Measurements from ENCODE around the gene SHISA6.

The SHISA6 gene

DNA sequence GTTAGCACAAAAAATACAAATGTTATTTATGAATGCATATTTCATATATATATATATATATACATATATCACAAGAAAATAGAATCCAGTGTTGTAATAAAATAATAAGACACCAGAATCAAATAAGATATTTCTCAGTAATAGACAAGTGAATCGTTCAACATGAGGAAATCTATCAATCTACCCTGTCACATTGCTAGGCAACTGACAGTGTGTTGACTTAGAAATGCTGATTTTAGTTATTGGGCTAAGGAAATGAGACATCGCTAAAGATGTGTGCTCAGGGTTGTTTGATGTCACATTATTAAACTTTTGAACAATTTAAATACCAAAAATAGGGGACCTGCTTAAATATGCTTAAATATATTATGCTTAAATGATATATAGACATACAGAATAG lies 307.4 kb downstream of the SHISA6 start:
- no peak for TF ChIP-seq FOXM1 (IDR thresholded peaks at IDR 0.05; ENCODE audit: borderline replicate concordance, low read depth)
- no peak for TF ChIP-seq NFIC (IDR thresholded peaks at IDR 0.05)
- TF ChIP-seq YY1 (IDR thresholded peaks at IDR 0.05; ENCODE audit: low read depth): no peak
- no peak for TF ChIP-seq TCF12 (IDR thresholded peaks at IDR 0.05; ENCODE audit: low read depth)
- TF ChIP-seq TAF1 (IDR thresholded peaks at IDR 0.05; ENCODE audit: low read depth): no peak
- TF ChIP-seq ZBTB7A (IDR thresholded peaks at IDR 0.05; ENCODE audit: low read depth): no peak
- TF ChIP-seq, protein P1, sequence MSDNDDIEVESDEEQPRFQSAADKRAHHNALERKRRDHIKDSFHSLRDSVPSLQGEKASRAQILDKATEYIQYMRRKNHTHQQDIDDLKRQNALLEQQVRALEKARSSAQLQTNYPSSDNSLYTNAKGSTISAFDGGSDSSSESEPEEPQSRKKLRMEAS (IDR thresholded peaks at IDR 0.05): no peak
- no peak for TF ChIP-seq EP300 (IDR thresholded peaks at IDR 0.05; ENCODE audit: borderline replicate concordance)
- no peak for TF ChIP-seq TEAD4 (IDR thresholded peaks at IDR 0.05)
- no peak for TF ChIP-seq RAD21 (IDR thresholded peaks at IDR 0.05; ENCODE audit: low read depth)
- no peak for TF ChIP-seq CREB1 (IDR thresholded peaks at IDR 0.05; ENCODE audit: low read depth)
- TF ChIP-seq, protein P2, sequence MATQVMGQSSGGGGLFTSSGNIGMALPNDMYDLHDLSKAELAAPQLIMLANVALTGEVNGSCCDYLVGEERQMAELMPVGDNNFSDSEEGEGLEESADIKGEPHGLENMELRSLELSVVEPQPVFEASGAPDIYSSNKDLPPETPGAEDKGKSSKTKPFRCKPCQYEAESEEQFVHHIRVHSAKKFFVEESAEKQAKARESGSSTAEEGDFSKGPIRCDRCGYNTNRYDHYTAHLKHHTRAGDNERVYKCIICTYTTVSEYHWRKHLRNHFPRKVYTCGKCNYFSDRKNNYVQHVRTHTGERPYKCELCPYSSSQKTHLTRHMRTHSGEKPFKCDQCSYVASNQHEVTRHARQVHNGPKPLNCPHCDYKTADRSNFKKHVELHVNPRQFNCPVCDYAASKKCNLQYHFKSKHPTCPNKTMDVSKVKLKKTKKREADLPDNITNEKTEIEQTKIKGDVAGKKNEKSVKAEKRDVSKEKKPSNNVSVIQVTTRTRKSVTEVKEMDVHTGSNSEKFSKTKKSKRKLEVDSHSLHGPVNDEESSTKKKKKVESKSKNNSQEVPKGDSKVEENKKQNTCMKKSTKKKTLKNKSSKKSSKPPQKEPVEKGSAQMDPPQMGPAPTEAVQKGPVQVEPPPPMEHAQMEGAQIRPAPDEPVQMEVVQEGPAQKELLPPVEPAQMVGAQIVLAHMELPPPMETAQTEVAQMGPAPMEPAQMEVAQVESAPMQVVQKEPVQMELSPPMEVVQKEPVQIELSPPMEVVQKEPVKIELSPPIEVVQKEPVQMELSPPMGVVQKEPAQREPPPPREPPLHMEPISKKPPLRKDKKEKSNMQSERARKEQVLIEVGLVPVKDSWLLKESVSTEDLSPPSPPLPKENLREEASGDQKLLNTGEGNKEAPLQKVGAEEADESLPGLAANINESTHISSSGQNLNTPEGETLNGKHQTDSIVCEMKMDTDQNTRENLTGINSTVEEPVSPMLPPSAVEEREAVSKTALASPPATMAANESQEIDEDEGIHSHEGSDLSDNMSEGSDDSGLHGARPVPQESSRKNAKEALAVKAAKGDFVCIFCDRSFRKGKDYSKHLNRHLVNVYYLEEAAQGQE (IDR thresholded peaks at IDR 0.05; ENCODE audit: low read depth): no peak
- TF ChIP-seq, protein P3, sequence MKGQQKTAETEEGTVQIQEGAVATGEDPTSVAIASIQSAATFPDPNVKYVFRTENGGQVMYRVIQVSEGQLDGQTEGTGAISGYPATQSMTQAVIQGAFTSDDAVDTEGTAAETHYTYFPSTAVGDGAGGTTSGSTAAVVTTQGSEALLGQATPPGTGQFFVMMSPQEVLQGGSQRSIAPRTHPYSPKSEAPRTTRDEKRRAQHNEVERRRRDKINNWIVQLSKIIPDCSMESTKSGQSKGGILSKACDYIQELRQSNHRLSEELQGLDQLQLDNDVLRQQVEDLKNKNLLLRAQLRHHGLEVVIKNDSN (IDR thresholded peaks at IDR 0.05): no peak
- TF ChIP-seq CEBPB (IDR thresholded peaks at IDR 0.05): no peak
- TF ChIP-seq EGR1 (IDR thresholded peaks at IDR 0.05): no peak

DNA sequence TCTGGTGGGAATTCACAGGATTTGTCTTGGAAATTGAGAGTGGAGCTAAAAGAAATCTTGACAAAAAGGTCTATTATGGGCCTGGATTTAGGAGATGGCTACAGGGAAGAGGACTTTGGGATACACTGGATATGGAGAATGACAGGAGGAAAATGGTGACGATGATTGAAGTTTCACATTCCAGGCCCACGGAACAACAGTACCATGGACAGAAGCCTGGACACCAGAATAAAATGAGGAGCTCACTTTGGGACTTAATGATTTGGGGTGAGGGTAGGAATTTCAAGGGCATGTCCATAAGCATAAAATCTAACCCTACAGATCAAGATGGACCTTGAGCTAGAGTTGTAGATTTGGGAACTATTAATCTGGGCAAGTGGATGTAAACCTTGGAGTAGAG lies 309.4 kb downstream of the SHISA6 start:
- no peak for TF ChIP-seq EP300 (IDR thresholded peaks at IDR 0.05; ENCODE audit: borderline replicate concordance)
- TF ChIP-seq, protein P2 (IDR thresholded peaks at IDR 0.05; ENCODE audit: low read depth): peak; percentile 51; the same call in 1 of the 2 replicates
- TF ChIP-seq, protein P3 (IDR thresholded peaks at IDR 0.05): no peak

DNA sequence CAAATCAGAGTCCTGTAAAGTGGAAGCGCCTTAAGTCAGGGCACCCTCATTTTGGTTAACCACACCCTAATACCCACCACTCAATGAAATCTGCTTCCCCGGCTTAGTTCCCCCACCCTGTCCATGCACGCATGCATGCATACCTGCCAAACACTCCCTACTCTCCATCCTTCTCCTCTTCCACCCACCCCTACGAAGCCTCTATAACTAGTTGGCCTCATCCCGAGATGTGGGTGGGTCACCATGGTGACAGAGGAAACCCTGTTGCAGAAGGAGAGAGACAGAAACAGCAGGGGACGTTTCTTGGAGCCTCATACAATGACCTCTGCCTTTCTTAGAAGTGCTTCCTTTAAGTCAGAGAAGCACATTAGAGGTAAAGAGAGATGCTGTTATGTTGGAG lies 310.4 kb downstream of the SHISA6 start:
- TF ChIP-seq ZBTB7A (IDR thresholded peaks at IDR 0.05; ENCODE audit: low read depth) (no peak), TEAD4 (IDR thresholded peaks at IDR 0.05) (no peak), NFIC (IDR thresholded peaks at IDR 0.05) (no peak), EP300 (IDR thresholded peaks at IDR 0.05; ENCODE audit: borderline replicate concordance) (no peak), RAD21 (IDR thresholded peaks at IDR 0.05; ENCODE audit: low read depth) (no peak), FOXM1 (IDR thresholded peaks at IDR 0.05; ENCODE audit: borderline replicate concordance, low read depth) (no peak), YY1 (IDR thresholded peaks at IDR 0.05; ENCODE audit: low read depth) (no peak), EGR1 (IDR thresholded peaks at IDR 0.05) (no peak), CREB1 (IDR thresholded peaks at IDR 0.05; ENCODE audit: low read depth) (no peak), TAF1 (IDR thresholded peaks at IDR 0.05; ENCODE audit: low read depth) (no peak), TCF12 (IDR thresholded peaks at IDR 0.05; ENCODE audit: low read depth) (no peak), CEBPB (IDR thresholded peaks at IDR 0.05) (no peak)
- TF ChIP-seq, protein P2 (IDR thresholded peaks at IDR 0.05; ENCODE audit: low read depth): no peak
- TF ChIP-seq, protein P1 (IDR thresholded peaks at IDR 0.05): no peak
- TF ChIP-seq, protein P3 (IDR thresholded peaks at IDR 0.05): no peak

DNA sequence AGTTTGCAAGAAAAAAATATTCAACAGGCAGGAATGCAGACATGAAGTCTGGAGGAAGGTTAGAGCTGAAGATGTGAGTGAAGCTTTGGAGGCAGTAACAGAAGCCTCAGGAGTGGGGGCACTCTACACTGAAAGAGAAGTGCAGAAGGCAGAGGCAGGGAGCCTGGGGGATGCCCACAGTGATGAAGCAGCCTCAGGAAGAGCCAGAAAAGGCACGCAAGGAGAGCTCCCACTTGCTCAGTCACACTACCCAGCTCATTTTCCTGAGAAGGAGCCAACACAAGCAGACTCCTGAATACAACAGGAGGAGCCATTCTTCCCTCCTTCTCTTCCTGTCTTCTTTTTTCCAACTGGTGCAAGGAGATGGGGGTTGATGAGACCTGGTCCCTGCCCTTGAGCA lies 312.1 kb downstream of the SHISA6 start:
- TF ChIP-seq, protein P1 (IDR thresholded peaks at IDR 0.05): no peak
- TF ChIP-seq TCF12 (IDR thresholded peaks at IDR 0.05; ENCODE audit: low read depth) (no peak), TEAD4 (IDR thresholded peaks at IDR 0.05) (no peak), CEBPB (IDR thresholded peaks at IDR 0.05) (no peak), YY1 (IDR thresholded peaks at IDR 0.05; ENCODE audit: low read depth) (no peak), RAD21 (IDR thresholded peaks at IDR 0.05; ENCODE audit: low read depth) (no peak)

All from Ishikawa (cell line).